Measurements from ENCODE around the gene SCGB1A1.

- TF ChIP-seq EZH2 (IDR thresholded peaks at IDR 0.05; ENCODE audit: borderline replicate concordance, low read length) (no peak), CTCF (IDR thresholded peaks at IDR 0.05; ENCODE audit: low read length) (no peak)
These were observed 11.6 kb downstream of the SCGB1A1 start for GRCh38 chr11:62430425-62430824.
